Choroid plexus epithelial cell (primary cell): ENCODE results near the gene BCAN.

ENCODE experiments used
- DNase-seq: peaks from one replicate; pipeline ENCODE4 v3.0.0-alpha.2; 2010; ENCODE audit warnings: low read depth
- H3K4me3 ChIP-seq: 2 replicates; pipeline ENCODE4 v1.5.1; 2011; ENCODE audit warnings: low read depth, mild to moderate bottlenecking, control low read depth, low read length, moderate library complexity
- CTCF ChIP-seq: conservative IDR thresholded peaks from 2 replicates; pipeline ENCODE4 v1.5.1; 2011; ENCODE audit warnings: low read depth, mild to moderate bottlenecking, control low read depth, inconsistent platforms, low read length, moderate library complexity

The BCAN gene

GRCh38 chr1:156662005-156662799 is 20.3 kb downstream of the BCAN start:
- H3K4me3 ChIP-seq: no peak overlapping the region
- DNase-seq: peak; percentile 28
- no peak for TF ChIP-seq CTCF

DNA sequence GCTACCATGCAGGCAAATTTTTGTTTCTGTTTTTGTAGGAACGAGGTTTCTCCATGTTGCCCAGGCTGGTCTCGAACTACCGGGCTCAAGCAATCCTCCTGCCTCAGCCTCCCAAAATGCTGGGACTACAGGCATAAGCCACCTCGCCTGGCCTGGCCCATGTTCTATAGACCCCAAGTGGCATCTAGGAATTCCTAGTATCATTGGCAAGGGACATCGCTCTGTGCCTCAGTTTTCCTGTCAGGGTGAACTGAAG is 20.8 kb downstream of the BCAN start:
- H3K4me3 ChIP-seq: no peak overlapping the region
- DNase-seq: no peak
- TF ChIP-seq CTCF: no peak

- DNase-seq: peak; percentile 32
- no peak overlapping the region for H3K4me3 ChIP-seq
- no peak for TF ChIP-seq CTCF
Measured at GRCh38 chr1:156663178-156663577, 21.3 kb downstream of the BCAN start.

GRCh38 chr1:156664046-156664766 is 22.3 kb downstream of the BCAN start:
- DNase-seq: peak; percentile 30
- H3K4me3 ChIP-seq: no peak overlapping the region
- no peak for TF ChIP-seq CTCF

- TF ChIP-seq CTCF: no peak
- DNase-seq: no peak
- no peak overlapping the region for H3K4me3 ChIP-seq
Measured at GRCh38 chr1:156664767-156665411, 23.0 kb downstream of the BCAN start.

DNA sequence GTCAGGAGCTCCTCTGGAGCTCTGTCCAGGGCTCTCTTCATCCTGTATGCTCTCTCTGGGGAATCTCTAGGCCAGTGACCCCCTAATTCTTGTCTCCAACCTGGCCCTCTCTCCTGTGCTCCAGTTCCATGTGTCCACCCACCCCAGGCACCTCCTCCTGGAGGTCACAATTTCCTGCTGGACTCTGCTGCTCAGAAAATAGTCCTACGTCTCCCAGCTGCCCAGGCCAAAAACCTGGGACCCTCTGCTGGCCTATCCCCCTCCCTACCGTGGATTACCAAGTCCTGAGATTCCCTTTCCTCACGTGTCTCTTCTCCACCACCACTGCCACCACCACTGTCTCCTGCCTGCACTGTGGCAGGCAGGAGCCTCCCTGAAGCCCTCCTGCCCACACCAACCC is 23.6 kb downstream of the BCAN start:
- DNase-seq: no peak
- no peak overlapping the region for H3K4me3 ChIP-seq
- no peak for TF ChIP-seq CTCF
